Mesenchymal stem cell (in vitro differentiated cells and primary cell): Measurements from ENCODE around the gene PPP1R14D.
A peak's percentile ranks its signal among the peaks of the same experiment; 100 is the strongest.

Experiments
- DNase-seq: peaks from one replicate; pipeline ENCODE4 v3.0.0-alpha.2; 2013
- H2AFZ ChIP-seq: one replicate; pipeline ENCODE4 v1.6.1; 2013; ENCODE audit warnings: low read depth, mild to moderate bottlenecking, control low read depth, inconsistent platforms, low read length, moderate library complexity
- H2AK5ac ChIP-seq: 2 replicates; pipeline ENCODE4 v1.6.1; 2013; ENCODE audit warnings: low read length, moderate library complexity, mild to moderate bottlenecking, inconsistent platforms; ENCODE audit not compliant: severe bottlenecking
- H2BK120ac ChIP-seq: one replicate; pipeline ENCODE4 v1.6.1; 2013; ENCODE audit warnings: low read depth, mild to moderate bottlenecking, inconsistent platforms, low read length, moderate library complexity
- H2BK12ac ChIP-seq, 2 experiments: one replicate each; pipeline ENCODE4 v1.6.1; 2013; ENCODE audit warnings: inconsistent platforms in 2 of 2, low read length in 2 of 2, mild to moderate bottlenecking in 2 of 2, moderate library complexity in 2 of 2, control low read depth in 1 of 2
- H2BK15ac ChIP-seq: one replicate; pipeline ENCODE4 v1.6.1; 2013; ENCODE audit warnings: mild to moderate bottlenecking, low read depth, inconsistent platforms; ENCODE audit not compliant: poor library complexity, severe bottlenecking
- H2BK5ac ChIP-seq: 2 replicates; pipeline ENCODE4 v1.6.1; 2013; ENCODE audit warnings: low read depth, mild to moderate bottlenecking, low read length, control low read depth, inconsistent platforms; ENCODE audit not compliant: poor library complexity, severe bottlenecking
- H3K14ac ChIP-seq, 2 experiments: one replicate each; pipeline ENCODE4 v1.6.1; 2013; ENCODE audit warnings: inconsistent platforms in 2 of 2, low read length in 2 of 2, control low read depth in 1 of 2, mild to moderate bottlenecking in 1 of 2, moderate library complexity in 1 of 2
- H3K18ac ChIP-seq, 2 experiments: one replicate each; pipeline ENCODE4 v1.6.1; 2013; ENCODE audit warnings: inconsistent platforms in 2 of 2, low read length in 2 of 2, control low read depth in 1 of 2, low read depth in 1 of 2, mild to moderate bottlenecking in 1 of 2
- H3K23ac ChIP-seq, 2 experiments: one replicate each; pipeline ENCODE4 v1.6.1; 2013; ENCODE audit warnings: inconsistent platforms in 2 of 2, low read length in 2 of 2, mild to moderate bottlenecking in 2 of 2, moderate library complexity in 2 of 2, control low read depth in 1 of 2
- H3K27ac ChIP-seq: 2 replicates; pipeline ENCODE4 v1.5.1; 2013; ENCODE audit warnings: mild to moderate bottlenecking, moderate library complexity, low read length, control low read depth, inconsistent platforms; ENCODE audit not compliant: poor library complexity, severe bottlenecking
- H3K27me3 ChIP-seq, 2 experiments: 2 replicates each; pipeline versions ENCODE4 v1.6.1 to v1.7.0; 2013; ENCODE audit warnings: low read length in 2 of 2, mild to moderate bottlenecking in 2 of 2, moderate library complexity in 2 of 2, control low read depth in 1 of 2, inconsistent platforms in 1 of 2; ENCODE audit not compliant: control insufficient read depth in 1 of 2, insufficient read depth in 1 of 2
- H3K36me3 ChIP-seq, 2 experiments: 2 replicates each; pipeline versions ENCODE4 v1.6.1 to v1.7.0; 2013; ENCODE audit warnings: low read length in 2 of 2, control low read depth in 1 of 2, inconsistent platforms in 1 of 2, low read depth in 1 of 2, mild to moderate bottlenecking in 1 of 2; ENCODE audit not compliant: insufficient read depth in 2 of 2, control insufficient read depth in 1 of 2
- H3K4ac ChIP-seq, 2 experiments: one replicate each; pipeline ENCODE4 v1.6.1; 2013; ENCODE audit warnings: inconsistent platforms in 2 of 2, low read length in 2 of 2, mild to moderate bottlenecking in 2 of 2, moderate library complexity in 2 of 2, control low read depth in 1 of 2, low read depth in 1 of 2
- H3K4me1 ChIP-seq: 2 replicates; pipeline ENCODE4 v1.6.1; 2013; ENCODE audit warnings: low read depth, low read length, control low read depth; ENCODE audit not compliant: control insufficient read depth, insufficient read depth
- H3K4me2 ChIP-seq: 2 replicates; pipeline ENCODE4 v1.6.1; 2013; ENCODE audit warnings: low read length, mild to moderate bottlenecking, inconsistent platforms; ENCODE audit not compliant: poor library complexity, severe bottlenecking
- H3K4me3 ChIP-seq, 2 experiments: 2 replicates each; pipeline versions ENCODE4 v1.5.1 to v1.7.0; 2013; ENCODE audit warnings: low read length in 2 of 2, mild to moderate bottlenecking in 2 of 2, control low read depth in 1 of 2, low read depth in 1 of 2; ENCODE audit not compliant: insufficient read depth in 1 of 2
- H3K79me1 ChIP-seq: replicated peaks from 2 replicates; pipeline ENCODE4 v1.6.1; 2013; ENCODE audit warnings: mild to moderate bottlenecking, control low read depth, low read length, inconsistent platforms; ENCODE audit not compliant: poor library complexity, severe bottlenecking
- H3K9ac ChIP-seq: 2 replicates; pipeline ENCODE4 v1.7.0; 2013; ENCODE audit warnings: mild to moderate bottlenecking, low read length, moderate library complexity
- H3K9me3 ChIP-seq: 2 replicates; pipeline ENCODE4 v1.7.0; 2013; ENCODE audit warnings: mild to moderate bottlenecking, low read length; ENCODE audit not compliant: control insufficient read depth
- H4K8ac ChIP-seq: one replicate; pipeline ENCODE4 v1.6.1; 2013; ENCODE audit warnings: inconsistent platforms, mild to moderate bottlenecking, low read length, moderate library complexity
- H4K91ac ChIP-seq: one replicate; pipeline ENCODE4 v1.6.1; 2013; ENCODE audit warnings: mild to moderate bottlenecking, low read length, inconsistent platforms
- WGBS: methylation state at CpG from one replicate; pipeline ENCODE4 v1.1.7; 2013; ENCODE audit warnings: mixed read lengths; 5-methylcytosine and 5-hydroxymethylcytosine counted together

Gene PPP1R14D

GRCh38 chr15:40826423-40827075 lies 2.0 kb downstream of the PPP1R14D start:
- Histone ChIP-seq H3K27ac (no peak overlapping the region), H3K14ac (no peak overlapping the region), H3K23ac (no peak overlapping the region), H3K4me2 (no peak overlapping the region), H3K4me1 (peaks cover 4% of the 10 kb centered on the region), H3K4ac (no peak overlapping the region), H3K18ac (no peak overlapping the region), H3K9ac (no peak overlapping the region), H2BK5ac (no peak overlapping the region), H3K36me3 (no peaks in the 10 kb centered on the region), H3K27me3 (peaks cover 3 to 44% of the 10 kb centered on the region in 2 experiments), H3K79me1 (no peaks in the 10 kb centered on the region), H2AK5ac (no peak overlapping the region), H3K4me3 (no peak overlapping the region), H4K91ac (no peak overlapping the region), H4K8ac (no peak overlapping the region), H2BK120ac (no peak overlapping the region), H2BK15ac (no peak overlapping the region), H2BK12ac (no peak overlapping the region), H2AFZ (no peak overlapping the region), H3K9me3 (no peaks in the 10 kb centered on the region)
- WGBS: 88% methylated on average over 3 of the region's 4 CpGs
- no peak for DNase-seq

DNA sequence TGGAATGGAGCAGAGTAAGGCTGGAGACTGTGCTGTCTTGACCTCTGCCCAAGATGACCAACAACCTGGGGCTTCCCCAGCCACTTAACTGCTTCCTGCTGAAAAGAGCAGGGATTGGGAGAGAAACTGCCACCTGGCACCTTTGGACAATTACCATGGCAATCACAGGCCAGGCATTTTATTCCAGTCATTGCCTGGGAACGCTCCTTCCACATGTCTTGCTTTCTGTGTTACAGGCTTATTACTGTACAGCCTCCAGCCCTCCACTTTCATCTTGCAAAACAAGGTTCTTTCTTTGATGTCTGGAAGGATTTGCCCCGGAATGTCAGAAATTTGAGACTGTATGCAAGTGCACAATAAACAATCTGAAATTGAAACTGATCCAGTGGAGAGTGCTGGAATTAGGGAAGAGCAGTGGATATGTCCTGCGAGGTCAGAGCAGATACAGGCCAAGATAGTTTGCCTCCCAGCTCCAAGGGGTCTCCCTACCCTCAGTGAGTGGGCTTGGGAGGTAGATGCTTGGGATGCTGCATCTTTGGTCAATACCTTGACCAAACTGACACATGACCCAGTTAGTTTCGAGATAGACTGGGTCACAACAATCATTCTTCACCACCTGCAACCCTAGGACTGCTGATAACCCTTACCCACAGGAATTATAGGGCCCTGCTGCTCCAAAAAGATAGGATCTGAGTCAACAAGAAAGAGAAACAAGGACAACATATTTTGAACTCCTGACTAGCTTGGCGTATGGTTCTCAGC lies 2.7 kb downstream of the PPP1R14D start:
- H2BK5ac ChIP-seq: no peak overlapping the region
- peak overlapping the region in 1 of 2 experiments; percentile 11 for H3K23ac ChIP-seq
- H3K4me1 ChIP-seq: peaks cover 4% of the 10 kb centered on the region
- no peak overlapping the region for H2BK12ac ChIP-seq
- no peak overlapping the region for H4K8ac ChIP-seq
- H2AFZ ChIP-seq: peak overlapping the region; percentile 43
- no peak overlapping the region for H2BK15ac ChIP-seq
- WGBS: 70% methylated on average over 5 of the region's 5 CpGs
- H3K9ac ChIP-seq: no peak overlapping the region
- H3K4me2 ChIP-seq: peak overlapping the region; percentile 19
- no peak overlapping the region for H2BK120ac ChIP-seq
- H3K4me3 ChIP-seq: no peak overlapping the region
- DNase-seq: peak; percentile 56
- H4K91ac ChIP-seq: no peak overlapping the region
- H3K9me3 ChIP-seq: no peaks in the 10 kb centered on the region
- no peaks in the 10 kb centered on the region for H3K36me3 ChIP-seq
- H3K14ac ChIP-seq: no peak overlapping the region
- H3K27me3 ChIP-seq: peaks cover 3 to 44% of the 10 kb centered on the region in 2 experiments
- H3K27ac ChIP-seq: no peak overlapping the region
- no peak overlapping the region for H2AK5ac ChIP-seq
- no peaks in the 10 kb centered on the region for H3K79me1 ChIP-seq
- no peak overlapping the region for H3K18ac ChIP-seq
- H3K4ac ChIP-seq: no peak overlapping the region

- Histone ChIP-seq H3K4me3 (no peak overlapping the region), H2BK120ac (no peak overlapping the region), H2BK5ac (no peak overlapping the region), H2BK15ac (no peak overlapping the region), H3K27me3 (peaks cover 3 to 34% of the 10 kb centered on the region in 2 experiments), H4K91ac (no peak overlapping the region), H3K4ac (no peak overlapping the region), H3K4me2 (no peak overlapping the region), H3K79me1 (no peaks in the 10 kb centered on the region), H2AK5ac (no peak overlapping the region), H3K4me1 (peaks cover 4% of the 10 kb centered on the region), H3K9me3 (no peaks in the 10 kb centered on the region), H3K23ac (no peak overlapping the region), H3K36me3 (no peaks in the 10 kb centered on the region), H2AFZ (no peak overlapping the region), H3K9ac (no peak overlapping the region), H3K18ac (no peak overlapping the region), H2BK12ac (no peak overlapping the region), H4K8ac (no peak overlapping the region), H3K14ac (no peak overlapping the region), H3K27ac (no peak overlapping the region)
- WGBS: no CpG with 5 or more reads among the region's 1 CpG
- DNase-seq: no peak
These were observed 4.8 kb downstream of the PPP1R14D start for GRCh38 chr15:40823572-40824343.

- no peaks in the 10 kb centered on the region for H3K79me1 ChIP-seq
- 98% methylated on average over 2 of the region's 2 CpGs for WGBS
These were observed 7.3 kb downstream of the PPP1R14D start for GRCh38 chr15:40821195-40821594.

More at GRCh38 chr15:40821195-40821594, 7.3 kb downstream of the PPP1R14D start:
- Histone ChIP-seq H2BK5ac (no peak overlapping the region), H2BK120ac (no peak overlapping the region), H3K4me1 (peaks cover 4% of the 10 kb centered on the region), H2BK15ac (no peak overlapping the region), H3K27ac (no peak overlapping the region), H3K4me2 (no peak overlapping the region), H2AK5ac (no peak overlapping the region), H3K9me3 (no peaks in the 10 kb centered on the region), H4K8ac (no peak overlapping the region), H3K18ac (no peak overlapping the region), H2BK12ac (no peak overlapping the region), H2AFZ (no peak overlapping the region), H3K4me3 (no peak overlapping the region), H3K9ac (no peak overlapping the region), H3K27me3 (peaks cover 0 to 12% of the 10 kb centered on the region in 2 experiments), H3K23ac (no peak overlapping the region), H4K91ac (no peak overlapping the region), H3K36me3 (no peaks in the 10 kb centered on the region), H3K4ac (no peak overlapping the region), H3K14ac (no peak overlapping the region)
- DNase-seq: no peak
